Measurements from ENCODE around the gene PREP.

Gene PREP

DNA sequence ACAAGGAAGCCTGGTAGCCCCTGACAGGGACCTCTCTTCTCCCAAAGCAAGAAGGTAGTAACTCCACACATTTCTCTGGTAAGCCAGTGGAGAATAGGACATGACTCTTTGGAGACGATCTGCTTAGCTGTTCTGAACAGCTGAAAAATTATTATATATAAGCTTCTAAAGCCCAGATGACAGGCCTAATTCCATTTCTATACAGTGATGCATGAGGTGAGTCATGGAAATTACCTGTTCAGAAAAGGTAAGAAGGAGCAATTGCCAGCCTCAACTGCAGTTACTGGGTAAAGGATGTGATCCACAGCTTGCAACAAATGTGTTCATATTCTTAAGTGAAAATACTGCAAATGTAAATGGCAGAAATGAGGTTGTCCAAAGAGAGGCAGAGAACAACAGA is 54.0 kb downstream of the PREP start:
- TF ChIP-seq EZH2phosphoT487 (IDR thresholded peaks at IDR 0.05; ENCODE audit: borderline replicate concordance) = no peak
- TF ChIP-seq, protein P1, sequence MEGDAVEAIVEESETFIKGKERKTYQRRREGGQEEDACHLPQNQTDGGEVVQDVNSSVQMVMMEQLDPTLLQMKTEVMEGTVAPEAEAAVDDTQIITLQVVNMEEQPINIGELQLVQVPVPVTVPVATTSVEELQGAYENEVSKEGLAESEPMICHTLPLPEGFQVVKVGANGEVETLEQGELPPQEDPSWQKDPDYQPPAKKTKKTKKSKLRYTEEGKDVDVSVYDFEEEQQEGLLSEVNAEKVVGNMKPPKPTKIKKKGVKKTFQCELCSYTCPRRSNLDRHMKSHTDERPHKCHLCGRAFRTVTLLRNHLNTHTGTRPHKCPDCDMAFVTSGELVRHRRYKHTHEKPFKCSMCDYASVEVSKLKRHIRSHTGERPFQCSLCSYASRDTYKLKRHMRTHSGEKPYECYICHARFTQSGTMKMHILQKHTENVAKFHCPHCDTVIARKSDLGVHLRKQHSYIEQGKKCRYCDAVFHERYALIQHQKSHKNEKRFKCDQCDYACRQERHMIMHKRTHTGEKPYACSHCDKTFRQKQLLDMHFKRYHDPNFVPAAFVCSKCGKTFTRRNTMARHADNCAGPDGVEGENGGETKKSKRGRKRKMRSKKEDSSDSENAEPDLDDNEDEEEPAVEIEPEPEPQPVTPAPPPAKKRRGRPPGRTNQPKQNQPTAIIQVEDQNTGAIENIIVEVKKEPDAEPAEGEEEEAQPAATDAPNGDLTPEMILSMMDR (conservative IDR thresholded peaks at IDR 0.05; ENCODE audit: low read length) = no peak
- peaks cover 39% of the 10 kb centered on the region; the same call in 1 of the 2 replicates for H3K36me3 ChIP-seq (ENCODE audit: insufficient read depth, low read length)
- H2AFZ ChIP-seq (ENCODE audit: low read length) = no peak overlapping the region
- no peaks in the 10 kb centered on the region for H3K27me3 ChIP-seq (ENCODE audit: insufficient read depth, low read length, poor library complexity, severe bottlenecking)
- H4K20me1 ChIP-seq (ENCODE audit: insufficient read depth, low read length, poor library complexity, severe bottlenecking) = no peaks in the 10 kb centered on the region
- H3K79me2 ChIP-seq (ENCODE audit: insufficient read depth, low read length) = no peaks in the 10 kb centered on the region
- H3K9me3 ChIP-seq (ENCODE audit: insufficient read depth, low read depth, low read length) = no peaks in the 10 kb centered on the region
- no peaks in the 10 kb centered on the region for H3K4me1 ChIP-seq (ENCODE audit: insufficient read depth, low read length, poor library complexity, severe bottlenecking)
- no peaks in the 10 kb centered on the region for H3K9me2 ChIP-seq (replicated peaks; ENCODE audit: low read depth, low read length)
- H3K4me3 ChIP-seq (ENCODE audit: low read length, poor library complexity, severe bottlenecking) = no peak overlapping the region
- H3K4me2 ChIP-seq (ENCODE audit: low read depth, low read length, poor library complexity, severe bottlenecking) = no peak overlapping the region
- no peak overlapping the region for H3K9ac ChIP-seq (ENCODE audit: low read depth, low read length, poor library complexity, severe bottlenecking)
- H3F3A ChIP-seq (ENCODE audit: low read depth) = no peaks in the 10 kb centered on the region

DNA sequence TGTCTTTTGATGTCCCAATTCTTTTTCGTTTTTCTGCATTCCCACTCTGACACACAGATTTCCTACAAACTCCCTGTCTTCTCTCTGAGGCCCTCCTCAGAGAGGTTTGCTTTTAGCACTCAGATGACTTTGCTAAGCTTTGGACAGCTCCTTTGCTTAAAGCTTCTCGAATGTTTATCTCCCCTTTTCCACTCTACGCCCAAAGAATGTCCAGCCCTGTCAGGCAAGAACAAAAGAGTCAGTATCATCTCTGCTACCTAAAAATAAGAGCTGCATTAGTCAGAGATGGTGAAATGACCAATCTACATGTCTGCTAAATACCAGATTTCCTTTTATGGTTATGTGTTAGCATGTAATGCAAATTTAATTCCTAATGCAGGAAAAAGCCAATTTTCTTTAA is 56.8 kb downstream of the PREP start:
- Histone ChIP-seq H3K27me3 (ENCODE audit: insufficient read depth, low read length, poor library complexity, severe bottlenecking) (no peaks in the 10 kb centered on the region), H3K36me3 (ENCODE audit: insufficient read depth, low read length) (peaks cover 20% of the 10 kb centered on the region; the same call in 1 of the 2 replicates), H3K79me2 (ENCODE audit: insufficient read depth, low read length) (no peaks in the 10 kb centered on the region), H3K4me3 (ENCODE audit: low read length, poor library complexity, severe bottlenecking) (no peak overlapping the region), H3K9ac (ENCODE audit: low read depth, low read length, poor library complexity, severe bottlenecking) (no peak overlapping the region), H3F3A (ENCODE audit: low read depth) (no peaks in the 10 kb centered on the region), H3K9me2 (replicated peaks; ENCODE audit: low read depth, low read length) (no peaks in the 10 kb centered on the region), H3K4me2 (ENCODE audit: low read depth, low read length, poor library complexity, severe bottlenecking) (no peak overlapping the region), H3K9me3 (ENCODE audit: insufficient read depth, low read depth, low read length) (no peaks in the 10 kb centered on the region), H2AFZ (ENCODE audit: low read length) (no peak overlapping the region), H3K4me1 (ENCODE audit: insufficient read depth, low read length, poor library complexity, severe bottlenecking) (no peaks in the 10 kb centered on the region), H4K20me1 (ENCODE audit: insufficient read depth, low read length, poor library complexity, severe bottlenecking) (no peaks in the 10 kb centered on the region)
- TF ChIP-seq, protein P1 (conservative IDR thresholded peaks at IDR 0.05; ENCODE audit: low read length) = no peak
- TF ChIP-seq EZH2phosphoT487 (IDR thresholded peaks at IDR 0.05; ENCODE audit: borderline replicate concordance) = no peak

DNA sequence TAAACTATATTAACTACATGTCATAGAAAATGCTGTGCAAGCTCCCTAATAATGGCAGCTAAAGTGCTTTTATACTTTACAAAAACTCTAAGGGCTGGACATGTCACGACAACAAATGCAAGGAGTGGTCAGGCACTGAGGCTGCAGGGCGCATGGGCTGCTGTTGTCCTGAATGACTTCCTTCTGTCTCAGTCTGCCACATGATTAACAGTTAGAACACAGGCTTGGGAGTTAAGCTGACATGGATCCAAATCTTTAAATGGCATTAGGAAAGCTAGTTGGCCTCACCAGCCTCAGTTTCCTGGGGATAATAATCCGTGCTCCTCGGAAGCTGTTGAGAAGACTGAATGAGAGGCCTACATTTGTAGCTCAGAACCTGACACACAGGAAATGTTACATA is 57.4 kb downstream of the PREP start:
- Histone ChIP-seq H3K9ac (ENCODE audit: low read depth, low read length, poor library complexity, severe bottlenecking) (no peak overlapping the region), H3K36me3 (ENCODE audit: insufficient read depth, low read length) (peaks cover 14% of the 10 kb centered on the region; the same call in 1 of the 2 replicates), H2AFZ (ENCODE audit: low read length) (no peak overlapping the region), H3K4me3 (ENCODE audit: low read length, poor library complexity, severe bottlenecking) (no peak overlapping the region), H3K27me3 (ENCODE audit: insufficient read depth, low read length, poor library complexity, severe bottlenecking) (no peaks in the 10 kb centered on the region), H3K9me3 (ENCODE audit: insufficient read depth, low read depth, low read length) (no peaks in the 10 kb centered on the region), H3K4me1 (ENCODE audit: insufficient read depth, low read length, poor library complexity, severe bottlenecking) (no peaks in the 10 kb centered on the region), H3K79me2 (ENCODE audit: insufficient read depth, low read length) (no peaks in the 10 kb centered on the region), H4K20me1 (ENCODE audit: insufficient read depth, low read length, poor library complexity, severe bottlenecking) (no peaks in the 10 kb centered on the region), H3K4me2 (ENCODE audit: low read depth, low read length, poor library complexity, severe bottlenecking) (no peak overlapping the region), H3K9me2 (replicated peaks; ENCODE audit: low read depth, low read length) (no peaks in the 10 kb centered on the region), H3F3A (ENCODE audit: low read depth) (no peaks in the 10 kb centered on the region)
- no peak for TF ChIP-seq EZH2phosphoT487 (IDR thresholded peaks at IDR 0.05; ENCODE audit: borderline replicate concordance)
- TF ChIP-seq, protein P1 (conservative IDR thresholded peaks at IDR 0.05; ENCODE audit: low read length) = no peak
